ENCODE data around the gene INPP5A. TPM values are rescaled to one million over a fixed set of nuclear protein-coding genes. Genes with fewer than 3 reads are reported as not detected.

INPP5A gene
- total and polyA plus RNA-seq, 2 of the 13 experiments (the other 11 are each of a cell fraction or from before 2014, with no cell fraction given), result 17.5 to 37.9 TPM

- TF ChIP-seq ZNF230 (CRISPR knock-in tag; IDR thresholded peaks at IDR 0.05) (0 out of 2 replicates have a peak, but pooled peaks have one; percentile 5), ZNF766 (CRISPR knock-in tag; IDR thresholded peaks at IDR 0.05; ENCODE audit: borderline replicate concordance) (no peak), TBP (CRISPR knock-in tag; IDR thresholded peaks at IDR 0.05) (no peak), NR2C2 (CRISPR knock-in tag; IDR thresholded peaks at IDR 0.05; ENCODE audit: borderline replicate concordance) (peak; percentile 44), RELA (CRISPR knock-in tag; IDR thresholded peaks at IDR 0.05) (0 out of 2 replicates have a peak, but pooled peaks have one; percentile 17), ZHX1 (CRISPR knock-in tag; IDR thresholded peaks at IDR 0.05; ENCODE audit: low read depth) (no peak), ZFP82 (CRISPR knock-in tag; IDR thresholded peaks at IDR 0.05; ENCODE audit: borderline replicate concordance) (no peak; the same call in 1 of the 2 replicates), GMEB2 (CRISPR knock-in tag; IDR thresholded peaks at IDR 0.05; ENCODE audit: low read depth) (no peak), ZBTB7B (CRISPR knock-in tag; IDR thresholded peaks at IDR 0.05) (peak; percentile 73; the same call in 1 of the 2 replicates), ZNF292 (CRISPR knock-in tag; IDR thresholded peaks at IDR 0.05; ENCODE audit: borderline replicate concordance, low read depth) (no peak; the same call in 1 of the 2 replicates), ZBTB1 (CRISPR knock-in tag; IDR thresholded peaks at IDR 0.05; ENCODE audit: borderline replicate concordance) (no peak), HDAC6 (IDR thresholded peaks at IDR 0.05; ENCODE audit: low read depth, low read length) (no peak), SMYD3 (CRISPR knock-in tag; IDR thresholded peaks at IDR 0.05) (no peak), ZBTB49 (CRISPR knock-in tag; IDR thresholded peaks at IDR 0.05; ENCODE audit: borderline replicate concordance) (no peak), ZNF260 (CRISPR knock-in tag; IDR thresholded peaks at IDR 0.05; ENCODE audit: borderline replicate concordance, low read depth) (no peak), HOXD1 (CRISPR knock-in tag; IDR thresholded peaks at IDR 0.05) (no peak), ZBTB34 (CRISPR knock-in tag; IDR thresholded peaks at IDR 0.05) (no peak; the same call in 1 of the 2 replicates), ZNF800 (CRISPR knock-in tag; IDR thresholded peaks at IDR 0.05) (no peak)
Measured at GRCh38 chr10:132516771-132517725, 20.5 kb upstream of the INPP5A start (continued).

Data from HepG2 (cell line).